WERI-Rb-1 (cell line): Measurements from ENCODE around the gene ZNF532.
"Not testable (repeated sequence)": the region's sequence is repeated elsewhere in the genome, so short reads cannot be mapped to it uniquely, and the experiment has no call there.

Experiments used
- DNase-seq: peaks from one replicate; pipeline ENCODE4 v3.0.0-alpha.2; 2020
- H3K27ac ChIP-seq: fragments of 250-450 bp; sonication (Bioruptor Pico); 2 replicates; pipeline ENCODE4 v1.5.1; 2020; ENCODE audit warnings: mild to moderate bottlenecking, moderate library complexity
- H3K27me3 ChIP-seq: fragments of 250-450 bp; sonication (Bioruptor Pico); 2 replicates; pipeline ENCODE4 v1.5.1; 2021; ENCODE audit warnings: mild to moderate bottlenecking, low read depth, moderate library complexity; ENCODE audit not compliant: insufficient read depth, severe bottlenecking
- H3K36me3 ChIP-seq: fragments of 250-450 bp; sonication (Bioruptor Pico); 2 replicates; pipeline ENCODE4 v1.5.1; 2020; ENCODE audit warnings: mild to moderate bottlenecking, moderate library complexity
- H3K4me3 ChIP-seq: 2 replicates; pipeline ENCODE4 v1.5.1; 2011; ENCODE audit warnings: low read depth, mild to moderate bottlenecking, control low read depth, low read length
- H3K9me3 ChIP-seq: fragments of 250-450 bp; sonication (Bioruptor Pico); 2 replicates; pipeline ENCODE4 v1.5.1; 2021; ENCODE audit warnings: mild to moderate bottlenecking, moderate library complexity; ENCODE audit not compliant: severe bottlenecking
- TF ChIP-seq, protein P1 (sequence below): IDR thresholded peaks from 2 replicates; pipeline ENCODE4 v1.5.1; 2011; ENCODE audit warnings: low read depth, mild to moderate bottlenecking, control low read depth, inconsistent platforms, low read length

The ZNF532 gene

DNA sequence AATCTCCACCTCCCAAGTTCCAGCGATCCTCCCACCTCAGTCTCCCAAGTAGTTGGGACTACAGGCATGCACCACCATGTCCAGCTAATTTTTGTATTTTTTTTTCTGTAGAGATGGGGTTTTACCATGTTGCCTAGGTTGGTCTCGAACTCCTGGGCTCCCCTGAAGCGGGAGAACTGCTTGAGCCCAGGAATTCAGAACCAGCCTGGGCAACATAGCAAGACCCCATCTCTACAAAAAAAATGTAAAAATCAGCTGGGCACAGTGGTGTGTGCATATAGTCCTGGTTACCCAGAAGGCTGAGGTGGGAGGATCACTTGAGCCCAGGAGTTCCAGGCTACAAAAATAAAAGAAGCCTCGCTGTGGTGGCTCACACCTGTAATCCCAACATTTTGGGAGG, 12.0 kb upstream of the ZNF532 start:
- H3K27me3 ChIP-seq: no peaks in the 10 kb centered on the region
- H3K4me3 ChIP-seq: no peak overlapping the region
- no peak for DNase-seq
- no peaks in the 10 kb centered on the region for H3K36me3 ChIP-seq
- TF ChIP-seq, protein P1, sequence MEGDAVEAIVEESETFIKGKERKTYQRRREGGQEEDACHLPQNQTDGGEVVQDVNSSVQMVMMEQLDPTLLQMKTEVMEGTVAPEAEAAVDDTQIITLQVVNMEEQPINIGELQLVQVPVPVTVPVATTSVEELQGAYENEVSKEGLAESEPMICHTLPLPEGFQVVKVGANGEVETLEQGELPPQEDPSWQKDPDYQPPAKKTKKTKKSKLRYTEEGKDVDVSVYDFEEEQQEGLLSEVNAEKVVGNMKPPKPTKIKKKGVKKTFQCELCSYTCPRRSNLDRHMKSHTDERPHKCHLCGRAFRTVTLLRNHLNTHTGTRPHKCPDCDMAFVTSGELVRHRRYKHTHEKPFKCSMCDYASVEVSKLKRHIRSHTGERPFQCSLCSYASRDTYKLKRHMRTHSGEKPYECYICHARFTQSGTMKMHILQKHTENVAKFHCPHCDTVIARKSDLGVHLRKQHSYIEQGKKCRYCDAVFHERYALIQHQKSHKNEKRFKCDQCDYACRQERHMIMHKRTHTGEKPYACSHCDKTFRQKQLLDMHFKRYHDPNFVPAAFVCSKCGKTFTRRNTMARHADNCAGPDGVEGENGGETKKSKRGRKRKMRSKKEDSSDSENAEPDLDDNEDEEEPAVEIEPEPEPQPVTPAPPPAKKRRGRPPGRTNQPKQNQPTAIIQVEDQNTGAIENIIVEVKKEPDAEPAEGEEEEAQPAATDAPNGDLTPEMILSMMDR: no peak
- H3K9me3 ChIP-seq: no peaks in the 10 kb centered on the region
- H3K27ac ChIP-seq: no peak overlapping the region

DNA sequence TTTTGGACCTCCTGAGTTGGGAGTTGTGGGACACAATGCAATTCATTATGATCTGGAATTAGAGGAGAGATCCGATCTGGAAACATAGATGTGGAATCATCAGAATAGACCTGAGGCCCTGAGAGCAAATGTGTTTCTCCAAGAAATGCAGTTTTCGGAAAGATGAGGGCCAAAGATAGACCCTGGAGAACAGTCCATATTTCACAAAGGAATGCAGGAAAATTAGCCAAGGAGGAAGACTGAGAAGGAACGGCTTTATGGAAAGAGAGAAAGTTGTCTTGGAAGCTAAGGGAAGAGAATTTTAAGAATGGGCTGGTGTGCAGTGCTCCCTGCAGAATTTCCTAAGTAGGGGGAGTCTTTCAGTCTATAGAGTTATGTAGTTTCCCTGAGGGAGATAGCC, 11.1 kb upstream of the ZNF532 start:
- DNase-seq: no peak
- no peaks in the 10 kb centered on the region for H3K9me3 ChIP-seq
- no peak overlapping the region for H3K4me3 ChIP-seq
- no peaks in the 10 kb centered on the region for H3K27me3 ChIP-seq
- TF ChIP-seq, protein P1: no peak
- no peak overlapping the region for H3K27ac ChIP-seq
- H3K36me3 ChIP-seq: no peaks in the 10 kb centered on the region

DNA sequence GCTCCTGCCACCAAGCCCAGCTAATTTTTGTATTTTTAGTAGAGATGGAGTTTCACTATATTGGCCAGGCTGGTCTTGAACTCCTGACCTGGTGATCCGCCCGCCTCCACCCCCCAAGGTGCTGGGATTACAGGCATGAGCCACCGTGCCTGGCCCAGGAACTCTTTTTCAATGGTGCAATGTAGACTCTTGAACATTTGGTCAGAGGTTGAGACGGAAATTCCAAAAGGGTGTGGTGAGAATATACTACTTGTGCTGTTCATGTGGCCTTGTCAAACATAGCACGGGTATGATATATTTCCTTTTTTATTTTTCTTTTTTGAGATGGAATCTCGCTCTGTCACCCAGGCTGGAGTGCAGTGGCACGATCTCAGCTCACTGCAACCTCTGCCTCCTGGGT, 9.2 kb upstream of the ZNF532 start:
- H3K4me3 ChIP-seq, H3K9me3 ChIP-seq, DNase-seq, H3K27ac ChIP-seq, H3K27me3 ChIP-seq, H3K36me3 ChIP-seq: not testable (repeated sequence)

DNA sequence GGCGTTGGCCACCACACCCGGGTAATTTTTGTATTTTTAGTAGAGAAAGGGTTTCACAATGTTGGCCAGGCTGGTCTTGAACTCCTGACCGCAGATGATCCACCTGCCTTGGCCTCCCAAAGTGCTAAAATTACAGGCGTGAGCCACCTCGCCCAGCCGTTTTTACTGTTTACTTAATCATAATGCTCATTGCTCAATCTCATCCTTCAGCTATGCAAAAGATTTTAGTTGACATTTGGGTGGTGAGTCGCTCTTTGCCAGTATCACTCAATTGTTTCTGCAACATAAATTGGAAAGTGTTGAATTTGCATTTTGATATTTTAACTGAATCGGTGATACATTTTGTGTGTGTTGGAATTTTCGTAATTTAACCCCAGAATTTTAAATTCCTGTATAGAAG, 7.8 kb upstream of the ZNF532 start:
- TF ChIP-seq, protein P1: no peak
- no peak overlapping the region for H3K27ac ChIP-seq
- H3K4me3 ChIP-seq: no peak overlapping the region
- no peaks in the 10 kb centered on the region for H3K9me3 ChIP-seq
- H3K36me3 ChIP-seq: no peaks in the 10 kb centered on the region
- no peaks in the 10 kb centered on the region for H3K27me3 ChIP-seq
- DNase-seq: no peak

DNA sequence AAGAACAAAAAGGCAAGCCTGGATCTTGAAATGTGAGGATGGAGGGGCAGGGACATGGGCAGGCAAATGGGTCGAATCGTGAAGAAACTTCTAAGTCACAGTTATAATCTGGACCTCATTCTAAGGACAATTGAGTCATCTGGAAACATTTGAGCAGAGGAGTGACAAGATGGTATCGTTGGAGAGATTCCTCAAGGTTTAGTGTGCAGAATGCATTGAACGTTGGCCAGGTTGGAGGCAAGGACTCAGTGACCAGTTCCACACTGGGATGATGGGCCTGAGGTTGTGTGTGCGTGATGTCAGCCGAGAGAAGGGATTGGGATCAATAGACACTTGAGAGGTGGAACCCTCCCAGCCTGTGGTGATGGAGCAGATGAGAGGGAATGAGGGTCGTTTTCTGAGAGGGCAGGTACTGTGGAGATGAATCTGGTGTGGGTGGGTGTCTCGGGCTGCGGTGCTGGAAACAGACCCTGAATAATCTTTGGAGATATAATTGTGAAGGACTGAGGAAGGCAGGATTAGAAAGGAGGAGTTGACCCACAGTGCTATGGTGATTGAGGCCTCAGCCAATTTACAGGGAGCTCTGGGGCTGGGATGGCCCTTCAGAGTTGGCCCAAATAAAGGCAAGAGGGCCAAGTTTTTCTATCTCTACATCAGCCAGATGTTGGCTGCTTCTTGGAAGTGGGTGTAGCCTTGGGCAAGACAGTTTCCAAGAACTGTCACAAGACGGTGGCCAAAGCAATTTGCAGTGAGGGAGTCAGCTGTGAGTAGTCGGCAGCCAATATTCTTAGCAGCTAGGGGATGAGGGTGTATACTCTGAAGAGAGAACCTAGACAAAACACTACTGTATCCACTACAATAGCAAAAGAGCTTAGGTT, 5.8 kb upstream of the ZNF532 start:
- no peak overlapping the region for H3K4me3 ChIP-seq
- no peak for DNase-seq
- no peaks in the 10 kb centered on the region for H3K36me3 ChIP-seq
- H3K27me3 ChIP-seq: no peaks in the 10 kb centered on the region
- TF ChIP-seq, protein P1: no peak
- no peaks in the 10 kb centered on the region for H3K9me3 ChIP-seq
- no peak overlapping the region for H3K27ac ChIP-seq

DNA sequence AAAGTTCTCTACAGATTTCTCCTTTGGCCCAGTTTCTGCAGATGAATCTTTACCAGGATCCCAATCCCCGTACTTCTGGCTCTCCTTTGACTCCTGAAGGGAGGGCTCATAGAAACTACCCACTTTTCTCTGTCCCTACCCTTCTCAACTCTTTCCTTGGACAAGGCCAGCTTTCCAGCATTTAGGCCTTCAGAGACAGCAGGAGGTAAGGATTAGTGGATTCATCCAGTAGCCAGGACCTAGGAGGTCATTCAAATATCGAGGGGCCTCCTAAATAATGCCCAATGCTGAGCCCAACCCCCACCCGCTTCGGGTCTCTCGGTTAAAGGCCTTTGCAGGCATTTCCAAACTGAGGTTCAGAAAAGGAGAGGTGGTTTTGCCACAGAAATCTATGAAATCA, 4.8 kb upstream of the ZNF532 start:
- peak; percentile 47 for DNase-seq
- Histone ChIP-seq H3K27me3 (no peaks in the 10 kb centered on the region), H3K36me3 (no peaks in the 10 kb centered on the region), H3K4me3 (no peak overlapping the region), H3K27ac (peak overlapping the region; percentile 98), H3K9me3 (no peaks in the 10 kb centered on the region)
- TF ChIP-seq, protein P1: no peak
